ENCODE data around the gene KRT37. TPM values are rescaled to one million over a fixed set of nuclear protein-coding genes. Genes with fewer than 3 reads are reported as not detected.

Gene KRT37
- polyA plus RNA-seq, 4 donors = not detected

DNA sequence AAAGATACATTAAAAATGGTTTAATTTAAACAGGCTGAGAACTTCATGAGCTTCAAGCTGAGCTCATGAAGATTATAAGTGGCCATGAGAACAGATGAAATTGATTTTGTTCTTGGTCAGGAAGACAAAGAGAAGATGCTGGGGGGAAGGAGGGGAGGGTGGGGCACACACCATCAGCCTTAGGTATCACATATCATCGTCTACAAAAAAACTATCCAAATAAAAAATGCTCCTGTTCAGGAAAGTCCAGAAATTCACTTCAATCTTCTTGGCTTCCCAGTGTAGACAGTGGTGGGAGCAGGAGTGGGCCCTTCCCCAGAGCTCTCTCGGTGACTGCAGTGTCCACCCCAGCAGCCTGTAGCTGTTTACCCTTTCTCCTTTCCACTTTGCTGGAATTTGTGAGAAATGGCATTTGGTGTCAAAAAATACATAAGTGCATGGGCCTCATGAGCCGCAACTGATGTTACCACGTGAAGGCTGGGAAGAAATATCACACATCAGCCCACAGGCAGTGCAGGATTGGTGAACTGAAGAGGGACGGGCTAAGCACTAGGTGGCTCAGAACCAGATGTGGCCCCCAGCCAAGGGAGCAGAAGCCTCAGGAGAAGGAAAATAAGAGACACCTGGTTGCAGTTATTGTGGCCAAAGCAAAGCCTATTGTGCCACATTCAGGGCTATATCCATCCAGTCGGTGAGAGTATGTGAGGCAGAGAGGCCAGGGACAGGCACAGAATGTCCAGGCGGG, 6.1 kb downstream of the KRT37 start:
- WGBS, 3 donors = 91 to 92% (median 91%) methylated on average over 7 of the region's 7 CpGs
- FAIRE-seq (no peak), DNase-seq (no peak)

DNA sequence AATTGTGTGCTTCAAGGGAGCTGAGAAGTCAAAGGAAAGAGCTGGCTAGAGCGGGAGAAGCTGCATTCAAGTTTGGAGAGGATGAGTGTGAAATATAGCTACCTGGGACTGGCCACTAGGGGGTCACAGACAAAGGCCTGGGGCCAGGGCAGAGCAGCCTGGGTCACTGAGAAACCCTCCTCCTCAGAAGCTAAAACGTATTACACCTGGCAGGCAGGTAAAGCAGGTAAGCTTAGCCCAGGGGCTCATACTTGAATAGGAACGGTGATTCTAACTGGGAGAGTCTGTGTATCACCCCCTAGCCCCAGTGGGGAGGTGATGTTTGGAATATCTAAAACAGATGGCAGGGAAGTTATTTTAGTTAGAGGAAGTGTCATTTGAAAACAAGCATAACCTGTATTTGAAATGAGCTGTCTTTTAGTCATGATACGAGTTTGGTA, 6.8 kb downstream of the KRT37 start:
- H3K9me3 ChIP-seq (ENCODE audit: control insufficient read depth in 2 of 2, insufficient read depth in 1 of 2, low read depth in 1 of 2, low read length in 1 of 2) = no peaks in the 10 kb centered on the region
- no peaks in the 10 kb centered on the region for H3K4me1 ChIP-seq (ENCODE audit: control insufficient read depth in 3 of 3, insufficient read depth in 2 of 3, low read depth in 1 of 3, low read length in 2 of 3)
- peaks cover 0 to 11% (median 0%) of the 10 kb centered on the region in 3 donors for H3K27me3 ChIP-seq (ENCODE audit: control insufficient read depth in 3 of 3, insufficient read depth in 3 of 3, low read length in 3 of 3)
- FAIRE-seq (no peak), DNase-seq (peak in 1 of 2 donors; percentile 32)
- WGBS, 3 donors = 40 to 51% (median 47%) methylated on average over 4 of the region's 4 CpGs
- H3K4me3 ChIP-seq (ENCODE audit: low read depth in 1 of 3, low read length in 3 of 3) = no peak overlapping the region
- H3K36me3 ChIP-seq (ENCODE audit: control insufficient read depth in 3 of 3, insufficient read depth in 2 of 3, low read depth in 1 of 3, low read length in 3 of 3) = no peaks in the 10 kb centered on the region
- H3K27ac ChIP-seq (ENCODE audit: low read depth in 1 of 3, low read length in 2 of 3) = no peak overlapping the region

More for the DNA sequence above, 6.1 kb downstream of the KRT37 start:
- peaks cover 0 to 11% (median 0%) of the 10 kb centered on the region in 3 donors for H3K27me3 ChIP-seq (ENCODE audit: control insufficient read depth in 3 of 3, insufficient read depth in 3 of 3, low read length in 3 of 3)
- H3K36me3 ChIP-seq (ENCODE audit: control insufficient read depth in 3 of 3, insufficient read depth in 2 of 3, low read depth in 1 of 3, low read length in 3 of 3) = no peaks in the 10 kb centered on the region
- H3K4me1 ChIP-seq (ENCODE audit: control insufficient read depth in 3 of 3, insufficient read depth in 2 of 3, low read depth in 1 of 3, low read length in 2 of 3) = no peaks in the 10 kb centered on the region
- H3K27ac ChIP-seq (ENCODE audit: low read depth in 1 of 3, low read length in 2 of 3) = no peak overlapping the region
- H3K9me3 ChIP-seq (ENCODE audit: control insufficient read depth in 2 of 2, insufficient read depth in 1 of 2, low read depth in 1 of 2, low read length in 1 of 2) = no peaks in the 10 kb centered on the region
- H3K4me3 ChIP-seq (ENCODE audit: low read depth in 1 of 3, low read length in 3 of 3) = no peak overlapping the region

DNA sequence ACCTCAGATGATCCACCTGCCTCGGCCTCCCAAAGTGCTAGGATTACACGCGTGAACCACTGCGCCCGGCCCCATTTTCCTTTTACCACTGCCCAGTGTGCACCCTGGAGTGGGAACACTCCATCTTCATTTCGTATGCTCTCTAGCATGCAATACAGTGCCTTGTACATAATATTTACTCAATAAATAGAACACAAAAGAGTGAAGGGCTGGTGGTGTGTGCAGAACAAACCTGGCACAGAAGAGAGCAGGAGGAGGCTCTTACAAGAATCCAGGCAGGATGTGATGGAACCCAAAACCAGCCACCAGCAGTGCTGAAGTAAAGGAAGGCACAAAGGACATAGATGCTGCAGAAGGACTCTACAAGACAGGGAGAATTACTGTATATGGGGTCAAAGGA, 7.3 kb downstream of the KRT37 start:
- FAIRE-seq (no peak), DNase-seq (no peak)
- 91 to 97% (median 95%) methylated on average over 6 of the region's 6 CpGs for WGBS, 3 donors
- no peaks in the 10 kb centered on the region for H3K4me1 ChIP-seq (ENCODE audit: control insufficient read depth in 3 of 3, insufficient read depth in 2 of 3, low read depth in 1 of 3, low read length in 2 of 3)
- no peak overlapping the region for H3K4me3 ChIP-seq (ENCODE audit: low read depth in 1 of 3, low read length in 3 of 3)
- peaks cover 0 to 11% (median 0%) of the 10 kb centered on the region in 3 donors for H3K27me3 ChIP-seq (ENCODE audit: control insufficient read depth in 3 of 3, insufficient read depth in 3 of 3, low read length in 3 of 3)
- H3K9me3 ChIP-seq (ENCODE audit: control insufficient read depth in 2 of 2, insufficient read depth in 1 of 2, low read depth in 1 of 2, low read length in 1 of 2) = no peaks in the 10 kb centered on the region
- H3K36me3 ChIP-seq (ENCODE audit: control insufficient read depth in 3 of 3, insufficient read depth in 2 of 3, low read depth in 1 of 3, low read length in 3 of 3) = no peaks in the 10 kb centered on the region
- no peak overlapping the region for H3K27ac ChIP-seq (ENCODE audit: low read depth in 1 of 3, low read length in 2 of 3)

DNA sequence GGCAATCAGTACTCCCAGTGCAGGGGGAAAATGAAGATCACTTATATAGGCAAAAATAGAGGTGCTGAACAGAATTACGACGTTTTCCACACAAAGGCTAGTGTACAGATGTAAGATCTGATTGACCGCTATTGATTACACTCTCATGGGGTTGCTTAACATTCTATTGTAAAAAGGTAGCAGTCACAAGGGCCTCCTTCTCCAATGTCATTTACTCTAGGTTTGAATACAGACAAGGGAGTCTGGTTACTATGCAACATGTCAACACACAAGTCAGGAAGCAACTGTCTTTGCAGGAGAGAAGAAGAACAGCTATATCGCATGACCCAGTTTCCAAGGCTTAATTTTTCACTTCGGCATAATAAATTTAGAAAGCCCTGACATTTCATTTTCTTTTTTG, 7.9 kb downstream of the KRT37 start:
- H3K4me1 ChIP-seq (ENCODE audit: control insufficient read depth in 3 of 3, insufficient read depth in 2 of 3, low read depth in 1 of 3, low read length in 2 of 3) = no peaks in the 10 kb centered on the region
- FAIRE-seq (no peak), DNase-seq (no peak)
- WGBS, 3 donors = 87 to 93% (median 89%) methylated on average over 5 of the region's 5 CpGs
- no peaks in the 10 kb centered on the region for H3K36me3 ChIP-seq (ENCODE audit: control insufficient read depth in 3 of 3, insufficient read depth in 2 of 3, low read depth in 1 of 3, low read length in 3 of 3)
- H3K27ac ChIP-seq (ENCODE audit: low read depth in 1 of 3, low read length in 2 of 3) = no peak overlapping the region
- no peak overlapping the region for H3K4me3 ChIP-seq (ENCODE audit: low read depth in 1 of 3, low read length in 3 of 3)
- peaks cover 0 to 11% (median 0%) of the 10 kb centered on the region in 3 donors for H3K27me3 ChIP-seq (ENCODE audit: control insufficient read depth in 3 of 3, insufficient read depth in 3 of 3, low read length in 3 of 3)
- H3K9me3 ChIP-seq (ENCODE audit: control insufficient read depth in 2 of 2, insufficient read depth in 1 of 2, low read depth in 1 of 2, low read length in 1 of 2) = no peaks in the 10 kb centered on the region

DNA sequence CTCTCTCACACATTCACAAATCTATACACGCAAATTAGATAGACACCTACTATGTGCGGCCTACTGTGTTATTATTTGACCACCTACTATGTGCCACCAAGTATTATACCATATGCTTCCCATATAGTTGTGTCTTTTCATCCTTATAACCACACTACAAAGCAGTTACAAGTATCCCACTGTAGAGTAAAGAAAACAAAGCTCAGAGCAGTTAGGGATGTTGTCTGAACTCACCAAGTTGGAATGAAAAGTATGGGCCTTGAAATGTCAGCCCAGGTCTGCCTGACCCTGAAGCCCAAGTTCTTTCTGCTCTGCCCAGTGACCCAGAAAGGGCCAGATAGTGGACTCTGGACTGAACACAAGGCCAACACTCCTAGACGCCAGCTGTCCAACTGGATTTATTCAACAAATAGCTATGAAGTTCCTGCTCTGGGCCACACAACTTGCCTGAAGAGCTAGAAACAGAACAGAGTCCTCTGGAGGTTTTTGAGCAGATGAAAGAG, 8.5 kb downstream of the KRT37 start:
- DNase-seq (no peak), FAIRE-seq (no peak)
- no peak overlapping the region for H3K27ac ChIP-seq (ENCODE audit: low read depth in 1 of 3, low read length in 2 of 3)
- H3K36me3 ChIP-seq (ENCODE audit: control insufficient read depth in 3 of 3, insufficient read depth in 2 of 3, low read depth in 1 of 3, low read length in 3 of 3) = no peaks in the 10 kb centered on the region
- WGBS, 3 donors = 71 to 82% (median 77%) methylated on average over 3 of the region's 3 CpGs
- no peak overlapping the region for H3K4me3 ChIP-seq (ENCODE audit: low read depth in 1 of 3, low read length in 3 of 3)
- no peaks in the 10 kb centered on the region for H3K9me3 ChIP-seq (ENCODE audit: control insufficient read depth in 2 of 2, insufficient read depth in 1 of 2, low read depth in 1 of 2, low read length in 1 of 2)
- no peaks in the 10 kb centered on the region for H3K4me1 ChIP-seq (ENCODE audit: control insufficient read depth in 3 of 3, insufficient read depth in 2 of 3, low read depth in 1 of 3, low read length in 2 of 3)
- H3K27me3 ChIP-seq (ENCODE audit: control insufficient read depth in 3 of 3, insufficient read depth in 3 of 3, low read length in 3 of 3) = peaks cover 0 to 11% (median 0%) of the 10 kb centered on the region in 3 donors

DNA sequence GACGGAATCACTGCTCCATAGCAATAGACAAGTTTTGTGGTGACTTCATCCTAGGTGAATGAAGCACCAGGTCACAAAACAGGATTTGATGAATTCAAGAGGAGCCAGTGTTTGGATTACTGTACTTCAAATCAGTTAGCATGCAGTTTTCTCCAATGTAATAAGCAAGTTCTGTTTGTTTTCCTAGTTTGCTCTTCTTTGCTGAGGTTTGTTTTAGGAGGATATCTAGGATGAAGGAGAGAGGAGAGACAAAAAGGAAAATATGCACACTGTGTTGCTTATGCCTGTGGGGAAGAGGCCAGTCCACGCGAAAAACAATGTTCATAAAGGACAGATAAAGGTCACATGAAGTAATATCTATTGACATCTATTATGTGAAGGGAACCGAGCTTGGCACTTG, 9.0 kb downstream of the KRT37 start:
- DNase-seq = no peak
- peaks cover 0 to 10% (median 0%) of the 10 kb centered on the region in 3 donors for H3K27me3 ChIP-seq (ENCODE audit: control insufficient read depth in 3 of 3, insufficient read depth in 3 of 3, low read length in 3 of 3)
- H3K27ac ChIP-seq (ENCODE audit: low read depth in 1 of 3, low read length in 2 of 3) = no peak overlapping the region
- H3K36me3 ChIP-seq (ENCODE audit: control insufficient read depth in 3 of 3, insufficient read depth in 2 of 3, low read depth in 1 of 3, low read length in 3 of 3) = no peaks in the 10 kb centered on the region
- H3K4me3 ChIP-seq (ENCODE audit: low read depth in 1 of 3, low read length in 3 of 3) = no peak overlapping the region
- no peaks in the 10 kb centered on the region for H3K9me3 ChIP-seq (ENCODE audit: control insufficient read depth in 2 of 2, insufficient read depth in 1 of 2, low read depth in 1 of 2, low read length in 1 of 2)
- no peak for FAIRE-seq
- no peaks in the 10 kb centered on the region for H3K4me1 ChIP-seq (ENCODE audit: control insufficient read depth in 3 of 3, insufficient read depth in 2 of 3, low read depth in 1 of 3, low read length in 2 of 3)
- WGBS, 3 donors = 81 to 85% (median 83%) methylated on average over 4 of the region's 4 CpGs

DNA sequence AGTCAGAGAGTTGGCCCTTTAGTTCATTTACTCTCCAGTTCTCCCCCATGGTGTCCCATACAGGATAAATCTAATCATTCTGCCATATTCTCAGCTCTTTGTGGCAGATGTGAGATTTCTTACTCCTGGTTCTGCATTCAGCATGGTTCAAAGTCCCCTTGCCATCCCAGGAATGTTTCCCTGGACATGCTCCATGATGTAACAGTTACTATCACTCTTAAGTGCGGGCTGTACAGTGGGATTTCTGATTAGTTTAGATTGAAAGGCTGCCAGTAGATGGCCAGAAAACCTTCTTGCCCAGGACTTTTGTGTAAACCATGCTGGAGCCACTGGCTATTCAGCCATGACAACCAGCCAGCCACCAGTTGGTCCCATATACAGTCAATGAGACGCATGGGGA, 10.4 kb downstream of the KRT37 start:
- H3K4me3 ChIP-seq (ENCODE audit: low read depth in 1 of 3, low read length in 3 of 3) = no peak overlapping the region
- FAIRE-seq = no peak
- no peaks in the 10 kb centered on the region for H3K4me1 ChIP-seq (ENCODE audit: control insufficient read depth in 3 of 3, insufficient read depth in 2 of 3, low read depth in 1 of 3, low read length in 2 of 3)
- DNase-seq = no peak
- no peaks in the 10 kb centered on the region for H3K27me3 ChIP-seq (ENCODE audit: control insufficient read depth in 3 of 3, insufficient read depth in 3 of 3, low read length in 3 of 3)
- 72 to 79% (median 73%) methylated on average over 2 of the region's 2 CpGs for WGBS, 3 donors
- H3K27ac ChIP-seq (ENCODE audit: low read depth in 1 of 3, low read length in 2 of 3) = no peak overlapping the region
- no peaks in the 10 kb centered on the region for H3K9me3 ChIP-seq (ENCODE audit: control insufficient read depth in 2 of 2, insufficient read depth in 1 of 2, low read depth in 1 of 2, low read length in 1 of 2)
- H3K36me3 ChIP-seq (ENCODE audit: control insufficient read depth in 3 of 3, insufficient read depth in 2 of 3, low read depth in 1 of 3, low read length in 3 of 3) = no peaks in the 10 kb centered on the region

DNA sequence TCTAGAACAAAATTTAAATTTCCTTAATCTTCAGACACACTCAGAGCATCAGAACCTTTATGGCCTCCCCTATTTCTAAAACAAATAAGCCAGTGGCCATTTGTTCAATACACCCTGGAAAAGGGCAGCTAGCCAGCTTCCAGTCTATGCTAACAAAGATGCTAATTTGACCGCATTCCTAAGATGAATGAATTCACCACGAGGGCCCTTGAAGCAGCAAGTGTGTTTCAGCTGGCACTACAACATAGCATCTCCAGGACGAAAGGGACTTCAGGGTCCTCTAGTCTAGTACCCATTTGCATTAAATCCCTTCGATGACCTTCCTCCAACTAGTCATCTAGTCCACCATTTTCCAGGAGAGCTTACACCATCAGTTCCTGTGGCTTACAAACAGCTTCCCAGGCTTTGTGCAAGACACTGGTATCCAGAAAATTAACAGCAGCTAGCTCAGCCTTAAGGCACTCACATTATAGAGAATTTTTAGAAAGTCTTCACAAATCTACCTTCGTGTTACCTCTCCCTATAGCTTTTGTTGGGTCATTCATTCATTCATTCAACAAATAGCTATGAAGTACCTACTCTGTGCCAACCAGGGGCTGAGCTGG, 10.9 kb downstream of the KRT37 start:
- WGBS, 3 donors = 61 to 69% (median 63%) methylated on average over 5 of the region's 5 CpGs
- DNase-seq (no peak), FAIRE-seq (no peak)
- H3K4me1 ChIP-seq (ENCODE audit: control insufficient read depth in 3 of 3, insufficient read depth in 2 of 3, low read depth in 1 of 3, low read length in 2 of 3) = no peaks in the 10 kb centered on the region
- H3K4me3 ChIP-seq (ENCODE audit: low read depth in 1 of 3, low read length in 3 of 3) = no peak overlapping the region
- no peaks in the 10 kb centered on the region for H3K9me3 ChIP-seq (ENCODE audit: control insufficient read depth in 2 of 2, insufficient read depth in 1 of 2, low read depth in 1 of 2, low read length in 1 of 2)
- H3K36me3 ChIP-seq (ENCODE audit: control insufficient read depth in 3 of 3, insufficient read depth in 2 of 3, low read depth in 1 of 3, low read length in 3 of 3) = no peaks in the 10 kb centered on the region
- no peaks in the 10 kb centered on the region for H3K27me3 ChIP-seq (ENCODE audit: control insufficient read depth in 3 of 3, insufficient read depth in 3 of 3, low read length in 3 of 3)
- no peak overlapping the region for H3K27ac ChIP-seq (ENCODE audit: low read depth in 1 of 3, low read length in 2 of 3)

Data from small intestine (tissue), 7 donors.